Glutamatergic neuron (in vitro differentiated cells): ENCODE data around the gene DCLK3. TPM values are rescaled to one million over a fixed set of nuclear protein-coding genes. Genes with fewer than 3 reads are reported as not detected.

Experiments
- DNase-seq: peaks from one replicate; pipeline ENCODE4 v3.0.0; 2022
- H3K27ac Mint-ChIP-seq: one replicate; pipeline ENCODE4 v1.8.0; 2020; ENCODE audit warnings: mild to moderate bottlenecking, mixed read lengths, inconsistent platforms; ENCODE audit not compliant: unreplicated experiment
- H3K27me3 Mint-ChIP-seq: one replicate; pipeline ENCODE4 v1.8.0; 2020; ENCODE audit warnings: mild to moderate bottlenecking, moderate library complexity, mixed read lengths, inconsistent platforms; ENCODE audit not compliant: unreplicated experiment
- H3K36me3 Mint-ChIP-seq: one replicate; pipeline ENCODE4 v1.8.0; 2020; ENCODE audit warnings: mild to moderate bottlenecking, mixed read lengths, inconsistent platforms; ENCODE audit not compliant: unreplicated experiment
- H3K4me1 Mint-ChIP-seq: one replicate; pipeline ENCODE4 v1.8.0; 2020; ENCODE audit warnings: mild to moderate bottlenecking, low read depth, mixed read lengths, inconsistent platforms; ENCODE audit not compliant: unreplicated experiment
- H3K4me3 Mint-ChIP-seq: one replicate; pipeline ENCODE4 v1.8.0; 2020; ENCODE audit warnings: mild to moderate bottlenecking, mixed read lengths, inconsistent platforms; ENCODE audit not compliant: unreplicated experiment
- H3K9me3 Mint-ChIP-seq: one replicate; pipeline ENCODE4 v1.8.0; 2020; ENCODE audit warnings: mild to moderate bottlenecking, moderate library complexity, mixed read lengths, inconsistent platforms; ENCODE audit not compliant: unreplicated experiment
- CTCF ChIP-seq: fragments of 200-600 bp; sonication (generic); IDR thresholded peaks from one replicate; pipeline ENCODE4 v1.5.0; 2021; ENCODE audit not compliant: partially characterized antibody, unreplicated experiment
- total RNA-seq: library from RNA; stranded (reverse); fragmentation: NEBNext Ultra II Directional; extraction: Animal tissue kit (Norgen Biotek cat#: 25700); gene quantifications from one replicate; pipeline ENCODE4 v1.2.1, GENCODE V29; 2021; ENCODE audit not compliant: unreplicated experiment

DCLK3 gene
- total RNA-seq, 1 donor from 2014 or later = not detected

- Mint-ChIP-seq H3K4me3 (no peak overlapping the region), H3K36me3 (no peaks in the 10 kb centered on the region), H3K4me1 (no peaks in the 10 kb centered on the region)
Measured at GRCh38 chr3:36707623-36708409, 56.5 kb downstream of the DCLK3 start.

GRCh38 chr3:36705015-36705414 lies 59.3 kb downstream of the DCLK3 start:
- Mint-ChIP-seq H3K4me1 (no peaks in the 10 kb centered on the region), H3K27ac (no peak overlapping the region), H3K36me3 (no peaks in the 10 kb centered on the region), H3K4me3 (no peak overlapping the region), H3K9me3 (no peaks in the 10 kb centered on the region), H3K27me3 (no peaks in the 10 kb centered on the region)
- no peak for TF ChIP-seq CTCF
- no peak for DNase-seq

More at GRCh38 chr3:36707623-36708409, 56.5 kb downstream of the DCLK3 start:
- no peak overlapping the region for H3K27ac Mint-ChIP-seq
- DNase-seq = no peak
- no peaks in the 10 kb centered on the region for H3K9me3 Mint-ChIP-seq
- no peaks in the 10 kb centered on the region for H3K27me3 Mint-ChIP-seq
- peak; percentile 31 for TF ChIP-seq CTCF

GRCh38 chr3:36704280-36704679 lies 60.1 kb downstream of the DCLK3 start:
- TF ChIP-seq CTCF = no peak
- H3K27ac Mint-ChIP-seq = no peak overlapping the region
- no peak for DNase-seq
- no peaks in the 10 kb centered on the region for H3K9me3 Mint-ChIP-seq
- H3K36me3 Mint-ChIP-seq = no peaks in the 10 kb centered on the region
- no peak overlapping the region for H3K4me3 Mint-ChIP-seq
- H3K27me3 Mint-ChIP-seq = no peaks in the 10 kb centered on the region
- H3K4me1 Mint-ChIP-seq = no peaks in the 10 kb centered on the region

GRCh38 chr3:36701249-36701572 lies 63.1 kb downstream of the DCLK3 start:
- Mint-ChIP-seq H3K27ac (no peak overlapping the region), H3K4me1 (no peaks in the 10 kb centered on the region), H3K4me3 (no peak overlapping the region), H3K36me3 (no peaks in the 10 kb centered on the region), H3K9me3 (no peaks in the 10 kb centered on the region), H3K27me3 (no peaks in the 10 kb centered on the region)
- no peak for DNase-seq
- peak; percentile 3 for TF ChIP-seq CTCF

GRCh38 chr3:36700537-36701248 lies 63.7 kb downstream of the DCLK3 start:
- no peaks in the 10 kb centered on the region for H3K9me3 Mint-ChIP-seq
- DNase-seq = peak; percentile 76
- H3K27ac Mint-ChIP-seq = no peak overlapping the region
- H3K36me3 Mint-ChIP-seq = no peaks in the 10 kb centered on the region
- no peaks in the 10 kb centered on the region for H3K27me3 Mint-ChIP-seq
- TF ChIP-seq CTCF = peak; percentile 67
- no peaks in the 10 kb centered on the region for H3K4me1 Mint-ChIP-seq
- H3K4me3 Mint-ChIP-seq = no peak overlapping the region
